Activated CD8-positive, alpha-beta memory T cell treated with anti-CD3 and anti-CD28 coated beads for 24 hours (primary cell): ENCODE data around the gene C1orf198.

ENCODE experiments used
- DNase-seq: peaks from one replicate; pipeline ENCODE4 v3.0.0-alpha.2; 2020

Gene C1orf198

GRCh38 chr1:230828421-230828820 is 39.9 kb downstream of the C1orf198 start:
- peak; percentile 3 for DNase-seq

- peak; percentile 24 for DNase-seq
These were observed 40.5 kb downstream of the C1orf198 start for GRCh38 chr1:230827801-230828200.

GRCh38 chr1:230827081-230827681 is 41.1 kb downstream of the C1orf198 start:
- peak; percentile 40 for DNase-seq

- DNase-seq: peak; percentile 4
These were observed 42.0 kb downstream of the C1orf198 start for GRCh38 chr1:230826166-230826875.

- DNase-seq: peak; percentile 21
These were observed 42.6 kb downstream of the C1orf198 start for GRCh38 chr1:230825761-230826160.

- peak; percentile 24 for DNase-seq
These were observed 43.2 kb downstream of the C1orf198 start for GRCh38 chr1:230824919-230825721.

- DNase-seq: peak; percentile 4
These were observed 43.8 kb downstream of the C1orf198 start for GRCh38 chr1:230824551-230824918.

GRCh38 chr1:230823931-230824381 is 44.4 kb downstream of the C1orf198 start:
- peak; percentile 33 for DNase-seq

- peak; percentile 24 for DNase-seq
These were observed 44.9 kb downstream of the C1orf198 start for GRCh38 chr1:230823426-230823825.

- peak; percentile 28 for DNase-seq
These were observed 46.2 kb downstream of the C1orf198 start for GRCh38 chr1:230822092-230822581.

GRCh38 chr1:230821346-230821745 is 47.0 kb downstream of the C1orf198 start:
- DNase-seq: peak; percentile 24

GRCh38 chr1:230820568-230820967 is 47.8 kb downstream of the C1orf198 start:
- peak; percentile 17 for DNase-seq

GRCh38 chr1:230819976-230820375 is 48.3 kb downstream of the C1orf198 start:
- peak; percentile 32 for DNase-seq

GRCh38 chr1:230818901-230819300 is 49.4 kb downstream of the C1orf198 start:
- peak; percentile 13 for DNase-seq

- DNase-seq: no peak
These were observed 50.0 kb downstream of the C1orf198 start for GRCh38 chr1:230818367-230818766.

- peak; percentile 5 for DNase-seq
These were observed 52.3 kb downstream of the C1orf198 start for GRCh38 chr1:230816018-230816417.

GRCh38 chr1:230814949-230815692 is 53.2 kb downstream of the C1orf198 start:
- DNase-seq: peak; percentile 9

- no peak for DNase-seq
These were observed 55.8 kb downstream of the C1orf198 start for GRCh38 chr1:230812568-230812967.

- DNase-seq: peak; percentile 24
These were observed 58.9 kb downstream of the C1orf198 start for GRCh38 chr1:230809256-230809990.

- peak; percentile 15 for DNase-seq
These were observed 59.9 kb downstream of the C1orf198 start for GRCh38 chr1:230808281-230808872.

- DNase-seq: peak; percentile 19
These were observed 60.6 kb downstream of the C1orf198 start for GRCh38 chr1:230807561-230808280.
